K562 (cell line): ENCODE data around the gene BMP6. TPM values are rescaled to one million over a fixed set of nuclear protein-coding genes. Genes with fewer than 3 reads are reported as not detected.

Source experiments
- ATAC-seq: fragments of 200-7000 bp; cut with Tn5 transposase; 3 replicates; pipeline ENCODE4 v1.9.1; 2020; ENCODE audit warnings: moderate library complexity
- BruUV-seq: library from RNA; stranded (reverse); fragments of 400-500 nt; replicated peaks from 2 replicates; lab custom pipeline; 2021; lab: Mats Ljungman, UMichigan
- CTCF ChIA-PET: fragments of 300-600 bp; formaldehyde crosslinking; extraction: SDS; loops from one replicate; lab custom pipeline; 2021; ENCODE audit warnings: low intra/inter-chr PET ratio; lab: Yijun Ruan, JAX
- POLR2A ChIA-PET: fragments of 300-600, 350-650 bp; sonication (Branson Sonifier 250); formaldehyde crosslinking; extraction: SDS; loops from one replicate; lab custom pipeline; 2021; ENCODE audit warnings: antibody characterized with exemption, inconsistent platforms; lab: Yijun Ruan, JAX
- DNase-seq, 4 experiments: peaks; one replicate each; pipeline versions ENCODE4 v3.0.0 to v3.0.0-alpha.2; 2011 to 2018; ENCODE audit warnings: low spot score in 3 of 4, mixed read lengths in 3 of 4; ENCODE audit errors: extremely low read depth in 1 of 4
- FAIRE-seq: peaks from 2 replicates; lab custom pipeline; 2011; peaks lifted over from hg19 to GRCh38; lab: Jason Lieb, UNC
- H2AFZ ChIP-seq: 2 replicates; pipeline ENCODE4 v1.6.0; 2011; ENCODE audit warnings: low read depth, low read length, control low read depth, inconsistent platforms
- H3K27ac ChIP-seq: fragments of 200-600 bp; 3 replicates; pipeline ENCODE4 v1.8.0; 2011; ENCODE audit warnings: low read depth, mild to moderate bottlenecking, control low read depth, inconsistent platforms, low read length, moderate library complexity, mixed read lengths; ENCODE audit errors: extremely low read depth
- H3K27me3 ChIP-seq, 2 experiments: fragments of 300-600 bp in 1 of 2; 2 replicates in 1 of 2; 3 replicates in 1 of 2; pipeline versions ENCODE4 v1.6.0 to v1.8.0; 2011; ENCODE audit warnings: inconsistent platforms in 2 of 2, low read length in 2 of 2, mild to moderate bottlenecking in 1 of 2, mixed read lengths in 1 of 2, moderate library complexity in 1 of 2; ENCODE audit not compliant: control insufficient read depth in 2 of 2, insufficient read depth in 2 of 2
- H3K36me3 ChIP-seq: fragments of 300-600 bp; 3 replicates; pipeline ENCODE4 v1.8.0; 2011; ENCODE audit warnings: mild to moderate bottlenecking, low read length, inconsistent platforms; ENCODE audit not compliant: control insufficient read depth, insufficient read depth
- H3K4me1 ChIP-seq, 2 experiments: fragments of 200-600 bp in 1 of 2; replicated peaks in 1 of 2; 2 replicates in 1 of 2; 3 replicates in 1 of 2; pipeline versions ENCODE4 v1.5.1 to v1.8.0; 2011; ENCODE audit warnings: inconsistent platforms in 2 of 2, low read length in 2 of 2, mild to moderate bottlenecking in 1 of 2, mixed read lengths in 1 of 2, moderate library complexity in 1 of 2; ENCODE audit not compliant: control insufficient read depth in 2 of 2, insufficient read depth in 2 of 2
- H3K4me2 ChIP-seq: 2 replicates; pipeline ENCODE4 v1.6.1; 2011; ENCODE audit warnings: low read length, control low read depth, inconsistent platforms, mixed read lengths; ENCODE audit not compliant: insufficient read depth
- H3K4me3 ChIP-seq: fragments of 200-600 bp; sonication (generic), shearing (Covaris generic); 2 replicates; pipeline ENCODE4 v1.5.1; 2016; ENCODE audit warnings: control low read depth, inconsistent platforms
- H3K79me2 ChIP-seq: fragments of 200-600 bp; 3 replicates; pipeline ENCODE4 v1.8.0; 2011; ENCODE audit warnings: low read length, inconsistent platforms; ENCODE audit not compliant: control insufficient read depth, insufficient read depth
- H3K9ac ChIP-seq, 2 experiments: 2 replicates each; pipeline versions ENCODE4 v1.6.0 to v1.6.1; 2011; ENCODE audit warnings: low read depth in 2 of 2, low read length in 2 of 2, control low read depth in 1 of 2, inconsistent platforms in 1 of 2, mild to moderate bottlenecking in 1 of 2, mixed read lengths in 1 of 2; ENCODE audit not compliant: insufficient read depth in 1 of 2
- H3K9me1 ChIP-seq: one replicate; pipeline ENCODE4 v1.6.0; 2011; ENCODE audit warnings: inconsistent platforms, mild to moderate bottlenecking, low read length, moderate library complexity; ENCODE audit not compliant: control insufficient read depth, insufficient read depth
- H3K9me3 ChIP-seq: replicated peaks from 2 replicates; pipeline ENCODE4 v1.5.1; 2011; ENCODE audit warnings: low read depth, low read length, inconsistent platforms; ENCODE audit not compliant: control insufficient read depth, insufficient read depth
- H4K20me1 ChIP-seq: replicated peaks from 2 replicates; pipeline ENCODE4 v1.6.1; 2011; ENCODE audit warnings: low read length, inconsistent platforms, mixed read lengths; ENCODE audit not compliant: control insufficient read depth, insufficient read depth
- ARID4B ChIP-seq: sonication (generic); formaldehyde crosslinking; IDR thresholded peaks from 2 replicates; pipeline ENCODE4 v1.8.0; 2022; ENCODE audit warnings: mild to moderate bottlenecking, missing genetic modification reagents
- BACH1 ChIP-seq: fragments of 200-800 bp; sonication (Bioruptor generic); IDR thresholded peaks from 2 replicates; pipeline ENCODE4 v1.6.1; 2016; ENCODE audit warnings: missing genetic modification characterization, missing compliant biosample characterization
- CEBPB ChIP-seq: fragments of 450-650 bp; IDR thresholded peaks from 2 replicates; pipeline ENCODE4 v1.6.1; 2016; ENCODE audit warnings: missing genetic modification characterization, missing compliant biosample characterization
- CEBPG ChIP-seq, 3 experiments: fragments of 200-800 bp in 1 of 3; sonication (Bioruptor generic) in 1 of 3; sonication (generic) in 1 of 3; formaldehyde crosslinking in 1 of 3; IDR thresholded peaks in 2 of 3; conservative IDR thresholded peaks in 1 of 3; 2 replicates each; pipeline versions ENCODE4 v1.6.1 to v1.8.0; 2016 to 2022; ENCODE audit warnings: missing compliant biosample characterization in 2 of 3, missing genetic modification characterization in 2 of 3, mild to moderate bottlenecking in 1 of 3, missing genetic modification reagents in 1 of 3
- MAFF ChIP-seq: IDR thresholded peaks from 2 replicates; pipeline ENCODE4 v1.6.1; 2012; ENCODE audit warnings: low read length, improper control_type of control experiment
- MAFG ChIP-seq: fragments of 450-650 bp; conservative IDR thresholded peaks from 2 replicates; pipeline ENCODE4 v1.6.1; 2016; ENCODE audit warnings: missing genetic modification characterization, missing compliant biosample characterization
- PATZ1 ChIP-seq: fragments of 250-450 bp; sonication (Bioruptor Pico); IDR thresholded peaks from 2 replicates; pipeline ENCODE4 v1.5.0; 2020; ENCODE audit warnings: mild to moderate bottlenecking, borderline replicate concordance
- PPARD ChIP-seq: fragments of 250-450 bp; sonication (Bioruptor Pico); IDR thresholded peaks from 2 replicates; pipeline ENCODE4 v1.8.0; 2022; ENCODE audit warnings: inconsistent platforms, mild to moderate bottlenecking, moderate library complexity
- RAD21 ChIP-seq, 2 experiments: fragments of 250-450 bp in 1 of 2; fragments of 450-650 bp in 1 of 2; sonication (Bioruptor Pico) in 1 of 2; formaldehyde crosslinking in 1 of 2; IDR thresholded peaks in 1 of 2; conservative IDR thresholded peaks in 1 of 2; 2 replicates each; pipeline versions ENCODE4 v1.4.0 to v1.8.0; 2020 to 2022; ENCODE audit warnings: mild to moderate bottlenecking in 2 of 2, moderate library complexity in 1 of 2
- SMARCC2 ChIP-seq: fragments of 450-650 bp; IDR thresholded peaks from 2 replicates; pipeline ENCODE4 v1.6.1; 2017; ENCODE audit warnings: antibody characterized with exemption, moderate library complexity, mild to moderate bottlenecking, low read depth
- THRAP3 ChIP-seq: fragments of 450-650 bp; IDR thresholded peaks from 2 replicates; pipeline ENCODE4 v1.6.1; 2016; ENCODE audit warnings: mild to moderate bottlenecking, inconsistent platforms, borderline replicate concordance
- ZNF274 ChIP-seq: IDR thresholded peaks from 2 replicates; pipeline ENCODE4 v1.6.1; 2011; ENCODE audit warnings: low read depth, mild to moderate bottlenecking, low read length, moderate library complexity, borderline replicate concordance
- ZNF717 ChIP-seq: fragments of 250-450 bp; sonication (Bioruptor Pico); IDR thresholded peaks from 2 replicates; pipeline ENCODE4 v1.5.0; 2021
- WGBS: fragments of 100-300 bp; shearing (Covaris generic); methylation state at CpG from one replicate; pipeline ENCODE4 v1.1.6; 2016; ENCODE audit warnings: low coverage, mixed read lengths; ENCODE audit not compliant: insufficient coverage; ENCODE audit errors: missing lambda C conversion rate; 5-methylcytosine and 5-hydroxymethylcytosine counted together
- in situ Hi-C: fragments of 300-500 bp; cut with MboI; formaldehyde crosslinking; loops from 4 replicates; pipeline ENCODE4 v1.15.0; 2018; ENCODE audit warnings: inconsistent platforms, mixed read lengths
- intact Hi-C: fragments of 100-400 bp; cut with micrococcal nuclease; formaldehyde crosslinking; loops from 2 replicates; pipeline ENCODE4 v1.14.2; 2022
- polyA plus RNA-seq, 8 experiments: library from polyadenylated mRNA; depleted of rRNA in 4 of 8; stranded (reverse) in 5 of 8; unstranded in 3 of 8; fragments of >200 nt; fragmentation: Nextera tagmentation in 2 of 8; fragmentation: Illumina TruSeq in 1 of 8; extraction: Ambion mirVana in 2 of 8; extraction: Trizol in 1 of 8; gene quantifications; 2 replicates each; pipeline versions ENCODE4 v1.2.1 to v1.2.3, GENCODE V29; 2011 to 2014; ENCODE audit warnings: inconsistent platforms in 1 of 8, missing spikeins in 1 of 8
- total RNA-seq, 7 experiments: library from RNA; depleted of rRNA in 6 of 7; stranded (reverse); fragments of >200 nt in 6 of 7; fragmentation: Illumina TruSeq in 2 of 7; extraction: Trizol in 2 of 7; gene quantifications; 2 replicates each; pipeline versions ENCODE4 v1.2.1 to v1.2.3, GENCODE V29; 2011 to 2021; ENCODE audit warnings: low replicate concordance in 1 of 7

The BMP6 gene
- total and polyA plus RNA-seq, 9 of the 15 experiments (the other 6 are each of a cell fraction or from before 2014, with no cell fraction given): 0.01 to 0.13 (median 0.06) TPM; not detected in 3

GRCh38 chr6:7846966-7847818 is 121.3 kb downstream of the BMP6 start:
- FAIRE-seq (peak; percentile 70), DNase-seq (peak in 1 of 4 experiments; percentile 31), ATAC-seq (peak; percentile 78)
- POLR2A ChIA-PET: interaction anchor here (0.5 to 1.2 kb wide), 5 partner anchors 12 to 1278 kb away, joined by 3 to 5 read pairs (median 3); no protein-coding TSS in a partner anchor
- peaks cover 2 to 7% of the 10 kb centered on the region in 2 experiments; a peak in 2 of 5 replicates for H3K27me3 ChIP-seq
- H3K36me3 ChIP-seq: no peaks in the 10 kb centered on the region
- H3K4me1 ChIP-seq: peaks cover 0 to 4% of the 10 kb centered on the region in 2 experiments; a peak in 2 of 5 replicates
- CTCF ChIA-PET: no interaction called here
- H3K27ac ChIP-seq: no peak overlapping the region
- intact Hi-C loops: no loop called here
- H4K20me1 ChIP-seq: no peaks in the 10 kb centered on the region
- H3K4me3 ChIP-seq: no peak overlapping the region
- H3K9me1 ChIP-seq: no peaks in the 10 kb centered on the region
- in situ Hi-C loops: no loop called here
- no peak overlapping the region; the same call in 1 of the 2 replicates for H2AFZ ChIP-seq
- H3K79me2 ChIP-seq: no peaks in the 10 kb centered on the region
- H3K4me2 ChIP-seq: no peak overlapping the region
- 4% methylated on average over 7 of the region's 7 CpGs for WGBS
- H3K9me3 ChIP-seq: no peaks in the 10 kb centered on the region
- BruUV-seq: no TSS peak
- no peak overlapping the region for H3K9ac ChIP-seq
- TF ChIP-seq CEBPG (CRISPR knock-in tag; IDR thresholded peaks at IDR 0.05): no peak
- TF ChIP-seq CEBPG (tag; conservative IDR thresholded peaks at IDR 0.05 in 1 of 2, IDR thresholded peaks at IDR 0.05 in 1 of 2): 0 out of 4 replicates have a peak, but pooled peaks of 1 of the 2 experiments have one; percentile 14
- no peak for TF ChIP-seq SMARCC2
- no peak for TF ChIP-seq ZNF274
- peak; percentile 97 for TF ChIP-seq MAFG (tag)
- no peak for TF ChIP-seq THRAP3
- TF ChIP-seq CEBPB (tag): peak; percentile 37; the same call in 1 of the 2 replicates
- no peak for TF ChIP-seq PATZ1 (CRISPR knock-in tag)
- peak; percentile 78 for TF ChIP-seq MAFF
- no peak for TF ChIP-seq ZNF717 (CRISPR knock-in tag)
- TF ChIP-seq ARID4B (CRISPR knock-in tag): no peak
- no peak for TF ChIP-seq PPARD (CRISPR knock-in tag)
- peak; percentile 90 for TF ChIP-seq BACH1 (tag)
- TF ChIP-seq RAD21 (CRISPR knock-in tag; conservative IDR thresholded peaks at IDR 0.05 in 1 of 2, IDR thresholded peaks at IDR 0.05 in 1 of 2): peak; percentile 37 to 53
